ENCODE measurements around the gene UCK2. TPM values are rescaled to one million over a fixed set of nuclear protein-coding genes. Genes with fewer than 3 reads are reported as not detected.

The UCK2 gene
- total and polyA plus RNA-seq, 2 donors (not counting 3 experiments of a cell fraction or from before 2014, with no cell fraction given), result 62.3 to 74.7 TPM

GRCh38 chr1:165795894-165796293, 31.5 kb upstream of the UCK2 start:
- FAIRE-seq, result no peak
- CTCF ChIA-PET, result no interaction called here
- BruUV-seq (replicated peaks), result no TSS peak

More at GRCh38 chr1:165795894-165796293, 31.5 kb upstream of the UCK2 start:
- no peaks in the 10 kb centered on the region for H4K20me1 ChIP-seq (replicated peaks; ENCODE audit: control insufficient read depth, extremely low read depth, insufficient read depth, low read length)
- H2AFZ ChIP-seq (ENCODE audit: low read depth, low read length), result no peak overlapping the region
- no peak overlapping the region for H3K27ac ChIP-seq (ENCODE audit: insufficient read depth, low read depth, low read length)
- no peak for DNase-seq (ENCODE audit: low read depth, low spot score)
- no peaks in the 10 kb centered on the region for H3K4me1 ChIP-seq (ENCODE audit: control insufficient read depth, extremely low read depth, insufficient read depth, low read length)
- H3K9ac ChIP-seq (replicated peaks; ENCODE audit: extremely low read depth, insufficient read depth, low read length), result no peak overlapping the region
- H3K4me3 ChIP-seq (replicated peaks in 1 of 3; ENCODE audit: insufficient read depth in 1 of 3, low read depth in 1 of 3, low read length in 3 of 3), result no peak overlapping the region
- dilution Hi-C loops (cut with MboI; ENCODE audit: extremely low pct_ligation_motif_present, low sequenced_read_pairs) (no loop called here), intact Hi-C loops (cut with micrococcal nuclease) (no loop called here)
- POLR2A ChIA-PET, result no interaction called here
- H3K4me2 ChIP-seq (ENCODE audit: insufficient read depth, low read length), result no peak overlapping the region
- no peaks in the 10 kb centered on the region for H3K9me3 ChIP-seq (replicated peaks; ENCODE audit: control insufficient read depth, insufficient read depth, low read length)
- peaks cover 1 to 4% of the 10 kb centered on the region in 2 experiments for H3K27me3 ChIP-seq (ENCODE audit: control insufficient read depth in 2 of 2, insufficient read depth in 2 of 2, low read length in 2 of 2)
- TF ChIP-seq MYC (IDR thresholded peaks at IDR 0.05; ENCODE audit: low read depth, low read length) (no peak), CTCF (IDR thresholded peaks at IDR 0.05; ENCODE audit: extremely low read depth in 1 of 2, insufficient read depth in 1 of 2, low read depth in 1 of 2, low read length in 2 of 2) (no peak), POLR2A (IDR thresholded peaks at IDR 0.05; ENCODE audit: low read depth, low read length) (no peak), EZH2 (IDR thresholded peaks at IDR 0.05; ENCODE audit: borderline replicate concordance, low read depth, low read length, severe bottlenecking) (no peak), GATA2 (IDR thresholded peaks at IDR 0.05; ENCODE audit: insufficient read depth, insufficient read length, low read depth, low read length) (no peak), MAX (IDR thresholded peaks at IDR 0.05; ENCODE audit: insufficient read depth, insufficient read length) (no peak), JUN (IDR thresholded peaks at IDR 0.05; ENCODE audit: borderline replicate concordance, insufficient read depth, insufficient read length, low read depth) (no peak), FOS (IDR thresholded peaks at IDR 0.05; ENCODE audit: borderline replicate concordance, insufficient read depth, low read length) (no peak), POLR2AphosphoS5 (IDR thresholded peaks at IDR 0.05; ENCODE audit: insufficient read depth, low read depth, low read length) (no peak)
- no peaks in the 10 kb centered on the region for H3K36me3 ChIP-seq (ENCODE audit: control insufficient read depth in 2 of 2, extremely low read depth in 1 of 2, insufficient read depth in 2 of 2, low read length in 2 of 2)
- H3K79me2 ChIP-seq (ENCODE audit: control insufficient read depth, insufficient read depth, low read length), result no peaks in the 10 kb centered on the region
- H3K9me1 ChIP-seq (replicated peaks; ENCODE audit: control insufficient read depth, extremely low read depth, insufficient read depth, low read length), result no peaks in the 10 kb centered on the region
